Cerebellar cortex (tissue), 1 donor: ENCODE results near the gene URGCP.
"Not testable (repeated sequence)": the region's sequence is repeated elsewhere in the genome, so short reads cannot be mapped to it uniquely, and the experiment has no call there.

Experiments used
- DNase-seq: peaks from one replicate; pipeline ENCODE4 v3.0.0-alpha.2; 2015; ENCODE audit warnings: low spot score

URGCP gene

DNA sequence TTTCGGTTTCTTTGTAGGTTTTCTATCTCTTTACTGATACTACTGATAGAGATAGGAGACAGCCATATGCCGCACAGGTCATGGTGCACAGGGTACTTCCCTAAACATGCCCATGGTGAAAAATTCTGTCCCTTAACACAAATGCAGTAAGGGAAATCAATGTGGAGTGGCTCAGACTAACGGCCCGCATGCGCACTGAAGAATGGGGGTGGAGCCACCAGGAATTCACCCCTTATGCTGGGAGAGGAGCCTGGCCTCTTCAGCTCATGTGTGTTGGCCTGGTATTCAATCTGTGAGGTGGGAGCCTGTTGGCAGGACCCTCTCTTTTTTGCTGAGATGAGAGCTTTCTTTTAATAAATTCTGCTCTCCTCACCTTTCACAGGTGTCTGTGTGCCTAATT is 8.4 kb upstream of the URGCP start:
- no peak for DNase-seq

- peak; percentile 46 for DNase-seq
Measured at GRCh38 chr7:43905956-43906330, 453 bp downstream of the URGCP start.

DNA sequence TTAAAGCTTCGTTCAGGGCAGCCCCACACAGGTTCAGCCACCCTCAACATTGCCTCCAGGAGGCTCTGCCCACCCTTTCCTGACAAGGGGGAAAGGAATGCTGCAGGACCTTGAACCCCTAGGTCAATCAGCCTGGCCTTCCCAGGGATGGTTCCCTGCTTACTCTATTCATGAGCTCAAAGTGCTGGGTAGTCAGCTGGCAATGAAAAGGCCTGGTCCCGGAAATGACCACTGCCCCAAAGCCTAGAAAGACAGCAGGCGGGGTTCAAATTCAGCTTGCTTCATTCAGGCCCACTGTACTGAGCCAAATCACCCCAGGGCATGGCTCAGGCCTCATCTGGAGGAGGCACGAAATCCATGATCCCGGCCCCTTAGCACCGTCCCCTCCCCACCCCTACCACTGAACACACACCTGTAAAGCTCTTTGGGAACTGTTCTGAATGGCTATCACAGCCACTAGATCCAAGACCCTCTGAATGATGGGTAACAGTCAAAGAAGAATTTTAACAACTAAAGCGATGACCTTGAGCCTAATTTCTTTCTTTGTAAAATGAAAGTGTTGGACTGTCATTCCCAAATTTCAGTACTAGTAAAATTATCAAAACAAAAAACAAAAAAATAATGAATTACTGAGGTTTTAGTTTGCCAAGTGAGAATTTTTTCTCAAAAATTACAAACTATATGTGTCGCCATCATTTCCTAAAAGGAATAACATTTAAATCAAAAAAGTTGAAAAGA is 1.0 kb downstream of the URGCP start:
- no peak for DNase-seq

- no peak for DNase-seq
Measured at GRCh38 chr7:43904533-43905208, 1.7 kb downstream of the URGCP start.

GRCh38 chr7:43902542-43903054 is 3.8 kb downstream of the URGCP start:
- no peak for DNase-seq

DNA sequence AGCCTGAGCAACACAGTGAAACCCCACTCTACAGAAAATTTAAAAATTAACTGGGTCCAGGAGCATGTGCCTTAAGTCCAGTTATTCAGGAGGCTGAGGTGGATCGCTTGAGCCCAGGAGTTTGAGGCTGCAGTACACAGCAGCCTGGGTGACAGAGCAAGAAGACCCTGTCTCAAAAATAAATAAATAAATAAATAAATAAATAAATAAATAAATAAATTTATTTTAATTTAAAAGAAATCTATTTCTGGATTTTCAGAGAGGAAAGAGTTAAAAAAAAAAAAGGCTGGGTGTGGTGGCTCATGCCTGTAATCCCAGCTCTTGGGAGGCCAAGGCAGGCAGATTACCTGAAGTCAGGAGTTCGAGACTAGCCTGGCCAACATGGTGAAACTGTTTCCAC is 7.8 kb downstream of the URGCP start:
- not testable (repeated sequence) for DNase-seq

GRCh38 chr7:43895847-43896415 is 10.5 kb downstream of the URGCP start:
- no peak for DNase-seq

GRCh38 chr7:43891069-43891955 is 15.1 kb downstream of the URGCP start:
- DNase-seq: no peak

DNA sequence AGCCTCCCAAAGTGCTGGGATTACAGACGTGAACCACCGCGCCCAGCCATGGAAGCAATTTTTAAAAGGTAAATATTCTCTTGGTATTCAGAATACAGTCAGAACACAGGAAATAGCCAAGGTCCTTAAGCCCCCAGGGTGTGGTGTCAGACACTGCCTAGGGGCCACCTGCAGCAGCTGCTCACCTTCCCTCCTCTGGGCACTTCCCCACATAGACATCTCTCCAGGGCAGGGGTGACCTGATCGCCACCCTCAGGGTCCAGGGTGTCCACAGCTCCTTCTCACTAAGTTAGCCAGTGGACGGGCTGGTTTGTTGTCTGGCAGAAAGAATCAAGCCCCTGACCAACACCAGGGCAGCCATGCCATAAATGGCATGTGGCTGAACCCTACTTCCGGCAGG is 15.9 kb downstream of the URGCP start:
- DNase-seq: no peak

- no peak for DNase-seq
Measured at GRCh38 chr7:43888993-43889945, 17.1 kb downstream of the URGCP start.

DNA sequence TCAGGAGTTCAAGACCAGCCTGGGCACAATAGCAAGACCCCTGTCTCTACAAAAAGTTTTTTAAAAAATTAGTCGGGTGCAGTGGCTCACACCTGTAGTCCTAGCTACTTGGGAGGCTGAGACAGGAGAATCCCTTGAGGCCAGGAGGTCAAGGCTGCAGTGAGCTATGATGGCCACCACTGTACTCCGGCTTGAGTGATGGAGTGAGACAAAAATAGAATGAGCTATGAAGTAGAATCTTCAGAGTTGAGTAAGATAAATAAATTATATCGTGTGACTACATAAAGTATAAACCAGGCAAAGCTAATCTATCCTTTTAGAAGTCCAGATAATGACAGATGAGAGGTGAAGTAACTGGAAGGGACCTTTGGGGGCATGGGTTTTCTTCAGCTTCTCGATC is 21.8 kb downstream of the URGCP start:
- DNase-seq: no peak

- no peak for DNase-seq
Measured at GRCh38 chr7:43884209-43884608, 22.2 kb downstream of the URGCP start.

- DNase-seq: no peak
Measured at GRCh38 chr7:43880596-43880995, 25.8 kb downstream of the URGCP start.

DNA sequence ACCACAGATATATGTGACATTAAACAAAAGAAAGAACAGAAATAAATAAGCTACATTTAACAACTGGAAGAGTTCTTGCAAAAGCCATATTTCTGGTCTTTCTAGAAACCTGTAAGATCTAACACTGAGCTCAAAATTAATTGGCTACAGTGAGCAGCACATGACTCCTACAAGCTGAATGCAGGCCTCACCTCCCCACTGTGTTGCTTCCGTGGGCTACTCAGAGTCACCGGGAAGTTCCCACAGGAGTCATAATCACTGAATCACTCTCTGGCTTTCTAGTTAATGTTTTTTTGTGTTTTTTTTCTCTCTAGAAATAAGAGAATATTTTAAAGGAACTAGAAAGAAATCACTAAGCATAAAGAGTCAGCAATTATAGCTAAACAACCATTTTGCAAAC is 26.9 kb downstream of the URGCP start:
- DNase-seq: no peak

- DNase-seq: peak; percentile 70
Measured at GRCh38 chr7:43878867-43879266, 27.5 kb downstream of the URGCP start.

- DNase-seq: no peak
Measured at GRCh38 chr7:43877968-43878864, 28.2 kb downstream of the URGCP start.

DNA sequence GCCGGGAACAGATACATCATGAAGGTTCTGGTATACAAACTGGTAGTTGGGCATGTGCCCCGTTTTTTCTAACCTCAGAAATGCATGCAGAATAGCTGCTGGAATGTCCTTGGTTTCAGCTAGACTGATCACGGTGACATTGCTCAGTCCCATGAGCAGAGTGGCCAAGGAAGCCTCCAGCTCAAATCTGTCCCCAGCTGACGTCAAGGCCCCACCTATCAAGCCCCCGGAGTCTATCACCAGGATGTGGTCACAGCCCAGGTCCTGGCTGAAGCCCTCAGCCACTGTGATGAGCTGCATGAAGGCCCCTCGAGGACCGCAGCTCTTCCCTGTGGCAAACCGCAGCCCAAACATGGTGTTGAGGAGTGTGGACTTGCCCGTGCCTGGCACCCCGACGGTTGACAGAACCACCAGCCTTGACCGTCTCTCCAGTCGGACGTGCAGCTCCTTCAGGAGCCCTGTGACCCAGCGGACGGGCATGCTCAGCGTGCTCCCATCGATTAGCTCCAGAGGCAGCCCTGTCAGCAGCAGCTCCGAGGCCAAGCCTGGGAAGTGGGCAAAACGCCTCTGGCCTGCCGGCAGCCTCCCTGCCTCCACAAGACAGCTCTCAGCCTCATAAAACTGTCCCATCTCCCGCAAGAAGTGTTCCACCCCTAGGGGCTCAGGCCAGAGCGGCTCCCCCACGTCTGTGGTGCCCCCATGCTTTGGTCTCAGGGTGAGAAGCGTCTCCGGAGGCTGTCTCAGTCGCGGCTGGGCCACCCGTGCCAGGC is 29.2 kb downstream of the URGCP start:
- no peak for DNase-seq

- DNase-seq: no peak
Measured at GRCh38 chr7:43876241-43876640, 30.2 kb downstream of the URGCP start.

DNA sequence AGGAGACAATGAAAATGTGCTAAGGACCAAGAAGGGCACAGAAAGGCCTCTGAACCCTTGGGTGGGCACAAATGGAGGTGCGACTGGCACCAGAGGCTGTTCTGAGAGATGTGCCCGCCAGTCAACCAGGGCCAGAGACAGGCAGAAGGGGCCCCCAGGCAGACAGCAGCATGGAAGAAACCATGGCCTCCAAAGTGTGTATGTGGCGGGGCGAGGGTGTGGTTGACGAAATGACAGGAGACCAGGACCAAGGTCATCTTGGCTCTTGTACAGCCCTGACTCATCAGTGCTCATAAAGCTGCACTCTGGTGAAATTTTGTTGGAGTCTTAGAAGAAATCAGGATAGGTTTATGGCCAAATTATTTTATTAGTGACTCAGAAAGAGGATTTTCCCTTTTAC is 33.1 kb downstream of the URGCP start:
- no peak for DNase-seq
